ENCODE results near the gene ST3GAL6. TPM values are rescaled to one million over a fixed set of nuclear protein-coding genes. Genes with fewer than 3 reads are reported as not detected.

Gene ST3GAL6
- total and polyA plus RNA-seq, 10 of the 15 experiments (the other 5 are each of a cell fraction or from before 2014, with no cell fraction given): 19.5 to 41.2 (median 37.4) TPM

DNA sequence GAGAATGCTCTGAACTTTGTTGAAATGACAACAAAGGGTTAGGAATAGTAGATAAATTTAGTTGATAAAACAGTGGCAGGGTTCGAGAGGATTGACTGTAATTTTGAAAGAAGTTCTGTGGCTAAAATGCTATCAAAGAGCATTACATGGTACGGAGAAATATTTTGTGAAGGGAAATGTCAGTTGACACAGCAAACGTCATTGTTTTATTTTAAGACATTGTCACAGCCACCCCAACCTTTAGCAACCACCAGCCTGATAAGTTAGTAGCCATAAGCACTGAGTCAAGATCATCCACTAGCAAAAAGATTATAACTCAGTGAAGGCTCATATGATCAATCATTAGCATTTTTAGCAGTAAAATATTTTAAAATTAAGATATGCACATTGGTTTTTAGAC is 8.7 kb upstream of the ST3GAL6 start (continued):
- TF ChIP-seq, protein P1, sequence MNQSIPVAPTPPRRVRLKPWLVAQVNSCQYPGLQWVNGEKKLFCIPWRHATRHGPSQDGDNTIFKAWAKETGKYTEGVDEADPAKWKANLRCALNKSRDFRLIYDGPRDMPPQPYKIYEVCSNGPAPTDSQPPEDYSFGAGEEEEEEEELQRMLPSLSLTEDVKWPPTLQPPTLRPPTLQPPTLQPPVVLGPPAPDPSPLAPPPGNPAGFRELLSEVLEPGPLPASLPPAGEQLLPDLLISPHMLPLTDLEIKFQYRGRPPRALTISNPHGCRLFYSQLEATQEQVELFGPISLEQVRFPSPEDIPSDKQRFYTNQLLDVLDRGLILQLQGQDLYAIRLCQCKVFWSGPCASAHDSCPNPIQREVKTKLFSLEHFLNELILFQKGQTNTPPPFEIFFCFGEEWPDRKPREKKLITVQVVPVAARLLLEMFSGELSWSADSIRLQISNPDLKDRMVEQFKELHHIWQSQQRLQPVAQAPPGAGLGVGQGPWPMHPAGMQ (IDR thresholded peaks at IDR 0.05; ENCODE audit: borderline replicate concordance): no peak
- no peak for TF ChIP-seq NBN (IDR thresholded peaks at IDR 0.05)
- no peak for TF ChIP-seq TARDBP (IDR thresholded peaks at IDR 0.05; ENCODE audit: borderline replicate concordance)
- no peak for TF ChIP-seq IRF4 (IDR thresholded peaks at IDR 0.05; ENCODE audit: low read depth, low read length)
- no peak for TF ChIP-seq CBX5 (IDR thresholded peaks at IDR 0.05; ENCODE audit: low read depth)
- peak; percentile 58; the same call in 1 of the 2 replicates for TF ChIP-seq CREB1 (IDR thresholded peaks at IDR 0.05; ENCODE audit: low read depth)
- no peak for TF ChIP-seq ZBED1 (IDR thresholded peaks at IDR 0.05; ENCODE audit: borderline replicate concordance)
- no peak for TF ChIP-seq SMC3 (IDR thresholded peaks at IDR 0.05; ENCODE audit: borderline replicate concordance, low read length)
- TF ChIP-seq ZNF24 (IDR thresholded peaks at IDR 0.05): peak; percentile 33; the same call in 1 of the 2 replicates
- no peak for TF ChIP-seq NFYB (IDR thresholded peaks at IDR 0.05; ENCODE audit: insufficient read depth, low read depth, low read length)

DNA sequence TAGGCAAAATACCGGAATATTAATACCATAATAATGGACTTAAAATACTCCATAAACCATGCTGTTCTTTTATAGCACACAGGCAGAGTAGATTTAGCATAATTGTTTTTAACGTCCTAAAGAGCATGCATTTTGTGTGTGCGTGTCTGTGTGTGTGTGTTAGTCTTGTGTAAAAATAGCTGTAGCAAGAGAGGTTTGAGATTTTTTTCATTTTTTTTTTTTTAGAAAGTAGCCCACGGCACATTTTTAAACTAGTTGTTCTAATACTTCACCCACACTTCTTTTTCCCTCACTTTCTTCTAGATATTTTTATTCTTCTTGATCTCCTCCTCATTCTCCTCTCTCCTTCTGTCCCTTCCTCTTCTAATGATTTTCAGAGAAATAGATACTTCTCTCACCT is 7.5 kb upstream of the ST3GAL6 start:
- ATAC-seq: no peak
- H3K9me3 ChIP-seq (replicated peaks; ENCODE audit: control insufficient read depth, insufficient read depth, low read length): no peaks in the 10 kb centered on the region
- in situ Hi-C loops (cut with MboI) (no loop called here), intact Hi-C loops (cut with micrococcal nuclease; ENCODE audit: unreplicated experiment) (no loop called here)
- no peak overlapping the region for H3K27ac ChIP-seq (ENCODE audit: control insufficient read depth, insufficient read depth)
- H4K20me1 ChIP-seq (ENCODE audit: control insufficient read depth, insufficient read depth): no peaks in the 10 kb centered on the region
- ChIA-PET POLR2A (interaction anchor here (0.7 to 3.4 kb wide), 9 partner anchors 9 to 165 kb away, joined by 3 to 29 read pairs (median 3); no protein-coding TSS in a partner anchor), CTCF (interaction anchor here (0.6 to 1.6 kb wide), 4 partner anchors 9 to 16 kb away, joined by 3 to 7 read pairs (median 4); no protein-coding TSS in a partner anchor), RAD21 (ENCODE audit: unreplicated experiment) (interaction anchor here (0.8 to 4.7 kb wide), 9 partner anchors 9 to 201 kb away, joined by 3 to 28 read pairs (median 5); no protein-coding TSS in a partner anchor), SMC1A (ENCODE audit: uncharacterized antibody, unreplicated experiment) (interaction anchor here (0.7 to 10.6 kb wide), 16 partner anchors 8 to 158 kb away, joined by 3 to 139 read pairs (median 5); partner anchors contain the start of gene ST3GAL6)
- FAIRE-seq: no peak
- WGBS (ENCODE audit: insufficient coverage, insufficient replicate concordance, low lambda C conversion rate, missing lambda C conversion rate): 68% methylated on average over 4 of the region's 4 CpGs
- TF ChIP-seq MYC (IDR thresholded peaks at IDR 0.05; ENCODE audit: insufficient read depth, insufficient read length, insufficient replicate concordance, low read length, severe bottlenecking) (no peak), EED (IDR thresholded peaks at IDR 0.05; ENCODE audit: low read depth) (no peak), PAX5 (IDR thresholded peaks at IDR 0.05; ENCODE audit: borderline replicate concordance, low read depth, low read length) (no peak), BMI1 (IDR thresholded peaks at IDR 0.05; ENCODE audit: borderline replicate concordance) (no peak), IKZF1 (conservative IDR thresholded peaks at IDR 0.05) (no peak), MTA3 (IDR thresholded peaks at IDR 0.05; ENCODE audit: borderline replicate concordance, low read length) (no peak)
- TF ChIP-seq, protein P2, sequence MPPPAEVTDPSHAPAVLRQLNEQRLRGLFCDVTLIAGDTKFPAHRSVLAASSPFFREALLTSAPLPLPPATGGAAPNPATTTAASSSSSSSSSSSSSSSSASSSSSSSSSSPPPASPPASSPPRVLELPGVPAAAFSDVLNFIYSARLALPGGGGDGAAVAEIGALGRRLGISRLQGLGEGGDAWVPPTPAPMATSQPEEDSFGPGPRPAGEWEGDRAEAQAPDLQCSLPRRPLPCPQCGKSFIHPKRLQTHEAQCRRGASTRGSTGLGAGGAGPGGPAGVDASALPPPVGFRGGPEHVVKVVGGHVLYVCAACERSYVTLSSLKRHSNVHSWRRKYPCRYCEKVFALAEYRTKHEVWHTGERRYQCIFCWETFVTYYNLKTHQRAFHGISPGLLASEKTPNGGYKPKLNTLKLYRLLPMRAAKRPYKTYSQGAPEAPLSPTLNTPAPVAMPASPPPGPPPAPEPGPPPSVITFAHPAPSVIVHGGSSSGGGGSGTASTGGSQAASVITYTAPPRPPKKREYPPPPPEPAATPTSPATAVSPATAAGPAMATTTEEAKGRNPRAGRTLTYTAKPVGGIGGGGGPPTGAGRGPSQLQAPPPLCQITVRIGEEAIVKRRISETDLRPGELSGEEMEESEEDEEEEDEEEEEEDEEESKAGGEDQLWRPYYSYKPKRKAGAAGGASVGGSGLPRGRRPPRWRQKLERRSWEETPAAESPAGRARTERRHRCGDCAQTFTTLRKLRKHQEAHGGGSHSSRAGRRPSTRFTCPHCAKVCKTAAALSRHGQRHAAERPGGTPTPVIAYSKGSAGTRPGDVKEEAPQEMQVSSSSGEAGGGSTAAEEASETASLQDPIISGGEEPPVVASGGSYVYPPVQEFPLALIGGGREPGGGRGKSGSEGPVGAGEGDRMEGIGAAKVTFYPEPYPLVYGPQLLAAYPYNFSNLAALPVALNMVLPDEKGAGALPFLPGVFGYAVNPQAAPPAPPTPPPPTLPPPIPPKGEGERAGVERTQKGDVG (CRISPR knock-in tag; IDR thresholded peaks at IDR 0.05): no peak
- no peak overlapping the region for H3K4me2 ChIP-seq (ENCODE audit: control insufficient read depth, insufficient read depth)
- no peaks in the 10 kb centered on the region; the same call in none of the 2 replicates for H3K79me2 ChIP-seq (ENCODE audit: control insufficient read depth, insufficient read depth, low read length)
- DNase-seq (ENCODE audit: low read depth, low spot score): no peak
- BruUV-seq (replicated peaks): no TSS peak
- no peaks in the 10 kb centered on the region for H3K27me3 ChIP-seq (replicated peaks in 1 of 2; ENCODE audit: control insufficient read depth in 2 of 2, insufficient read depth in 2 of 2, low read length in 1 of 2)
- H3K36me3 ChIP-seq (ENCODE audit: control insufficient read depth in 2 of 2, insufficient read depth in 2 of 2, low read length in 1 of 2): peaks cover 3% of the 10 kb centered on the region in 2 experiments; a peak in 2 of 4 replicates
- no peak overlapping the region for H3K9ac ChIP-seq (ENCODE audit: control insufficient read depth, insufficient read depth, low read length)
- no peak overlapping the region for H3K4me3 ChIP-seq
- no peak overlapping the region for H2AFZ ChIP-seq (ENCODE audit: control insufficient read depth, low read depth, low read length)
- H3K4me1 ChIP-seq (ENCODE audit: control insufficient read depth, insufficient read depth, low read length): no peaks in the 10 kb centered on the region; the same call in 1 of the 2 replicates
